HG03354 (cell line): Measurements from ENCODE around the gene FKBP4.
"Not testable (repeated sequence)": the region's sequence is repeated elsewhere in the genome, so short reads cannot be mapped to it uniquely, and the experiment has no call there.

Source experiments
- ATAC-seq: cut with Tn5 transposase; IDR thresholded peaks from one replicate; pipeline ENCODE4 v1.9.1; 2021; ENCODE audit warnings: mild to moderate bottlenecking; ENCODE audit not compliant: unreplicated experiment, poor library complexity, severe bottlenecking

Gene FKBP4, protein sequence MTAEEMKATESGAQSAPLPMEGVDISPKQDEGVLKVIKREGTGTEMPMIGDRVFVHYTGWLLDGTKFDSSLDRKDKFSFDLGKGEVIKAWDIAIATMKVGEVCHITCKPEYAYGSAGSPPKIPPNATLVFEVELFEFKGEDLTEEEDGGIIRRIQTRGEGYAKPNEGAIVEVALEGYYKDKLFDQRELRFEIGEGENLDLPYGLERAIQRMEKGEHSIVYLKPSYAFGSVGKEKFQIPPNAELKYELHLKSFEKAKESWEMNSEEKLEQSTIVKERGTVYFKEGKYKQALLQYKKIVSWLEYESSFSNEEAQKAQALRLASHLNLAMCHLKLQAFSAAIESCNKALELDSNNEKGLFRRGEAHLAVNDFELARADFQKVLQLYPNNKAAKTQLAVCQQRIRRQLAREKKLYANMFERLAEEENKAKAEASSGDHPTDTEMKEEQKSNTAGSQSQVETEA

DNA sequence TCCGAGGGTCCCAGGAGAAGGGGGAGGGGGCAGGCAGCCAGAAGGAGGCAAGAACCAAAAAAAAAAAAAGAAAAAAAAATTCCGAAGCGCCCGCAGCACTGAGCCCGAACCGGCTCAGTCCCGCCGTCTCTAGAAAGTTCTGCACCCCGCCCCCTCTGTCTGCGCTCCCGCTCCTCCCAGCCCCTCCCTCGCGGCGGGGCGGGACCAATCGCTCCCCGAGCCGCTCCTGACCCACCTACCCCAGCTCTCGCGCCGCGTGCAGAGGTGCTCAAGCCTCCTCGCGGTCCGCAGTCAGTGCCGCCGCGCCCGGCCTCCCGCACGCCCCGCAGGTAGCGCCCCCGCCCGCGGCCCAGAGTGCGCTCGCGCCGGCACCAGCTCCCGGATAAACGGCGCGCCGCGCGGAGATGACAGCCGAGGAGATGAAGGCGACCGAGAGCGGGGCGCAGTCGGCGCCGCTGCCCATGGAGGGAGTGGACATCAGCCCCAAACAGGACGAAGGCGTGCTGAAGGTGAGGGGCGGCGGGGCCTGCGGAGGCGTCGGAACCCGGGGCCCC is at the start of gene FKBP4:
TSS of gene FKBP4 (plus strand) at position 235 of the 554 bp plus-strand sequence. CDS start at position 405, 170 bp downstream.
- ATAC-seq: peak; percentile 81

DNA sequence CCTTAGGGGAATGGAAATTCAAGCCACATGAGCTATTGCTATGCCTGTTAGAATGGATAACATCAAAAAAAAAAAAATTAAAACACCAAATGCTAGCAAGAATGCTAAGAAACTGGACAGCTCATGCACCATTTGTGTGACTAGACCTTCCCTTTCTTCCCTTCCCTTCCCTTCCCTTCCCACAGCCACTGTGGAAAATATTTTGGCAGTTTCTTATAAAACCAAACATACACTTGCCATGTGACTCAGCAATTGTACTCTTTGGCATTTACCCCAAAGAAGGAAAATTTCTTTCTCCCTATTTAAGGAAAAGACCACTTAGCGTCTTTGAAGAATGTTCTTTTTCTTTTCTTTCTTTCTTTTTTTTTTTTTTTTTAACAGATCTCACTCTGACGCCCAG is 49.1 kb upstream of the FKBP4 start:
- no peak for ATAC-seq

DNA sequence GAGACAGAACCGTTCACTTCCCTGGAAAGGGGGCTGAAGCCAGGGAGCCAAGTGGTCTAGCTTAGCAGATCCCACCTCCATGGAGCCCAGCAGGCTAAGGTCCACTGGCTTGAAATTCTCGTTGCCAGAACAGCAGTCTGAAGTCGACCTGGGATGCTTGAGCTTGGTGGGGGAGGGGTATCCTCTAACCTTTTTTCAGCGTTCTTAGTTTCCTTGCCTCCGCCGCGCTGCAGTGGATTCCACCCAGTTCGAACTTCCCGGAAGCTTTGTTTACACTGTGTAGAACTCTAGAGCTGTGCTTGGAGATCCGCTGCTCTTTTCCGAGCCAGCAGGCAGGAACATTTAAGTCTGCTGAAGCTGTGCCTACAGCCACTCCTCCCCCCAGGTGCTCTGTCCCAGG is 45.2 kb upstream of the FKBP4 start:
- ATAC-seq: no peak

DNA sequence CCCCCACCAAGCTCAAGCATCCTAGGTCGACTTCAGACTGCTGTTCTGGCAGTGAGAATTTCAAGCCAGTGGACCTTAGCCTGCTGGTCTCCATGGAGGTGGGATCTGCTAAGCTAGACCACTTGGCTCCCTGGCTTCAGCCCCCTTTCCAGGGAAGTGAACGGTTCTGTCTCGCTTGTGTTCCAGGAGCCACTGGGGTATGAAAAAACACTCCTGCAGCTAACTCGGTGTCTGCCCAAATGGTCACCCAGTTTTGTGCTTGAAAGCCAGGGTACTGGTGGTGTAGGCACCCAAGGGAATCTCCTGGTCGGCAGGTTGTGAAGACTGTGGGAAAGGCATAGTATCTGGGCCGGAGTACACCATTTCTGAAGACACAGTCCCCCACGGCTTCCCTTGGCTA is 44.6 kb upstream of the FKBP4 start:
- ATAC-seq: no peak

DNA sequence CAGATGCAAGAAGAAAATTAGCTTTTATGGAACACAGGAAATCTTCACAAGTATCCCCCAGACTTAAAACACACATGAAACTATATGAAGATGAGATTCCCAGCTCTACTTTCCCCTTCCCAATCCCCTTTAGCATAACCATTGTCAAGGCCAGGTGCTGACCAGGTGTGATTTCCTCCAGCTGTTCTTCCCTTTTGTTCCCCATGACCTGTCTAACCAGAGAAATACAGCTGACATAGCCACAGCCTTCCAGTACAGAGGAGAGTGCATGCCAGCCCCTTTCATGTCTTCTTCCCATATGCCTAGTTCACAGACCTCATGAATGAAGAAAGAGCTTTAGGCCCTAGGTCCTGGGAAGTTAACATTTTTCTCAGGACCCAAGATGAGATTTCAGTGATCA is 43.5 kb upstream of the FKBP4 start:
- no peak for ATAC-seq

DNA sequence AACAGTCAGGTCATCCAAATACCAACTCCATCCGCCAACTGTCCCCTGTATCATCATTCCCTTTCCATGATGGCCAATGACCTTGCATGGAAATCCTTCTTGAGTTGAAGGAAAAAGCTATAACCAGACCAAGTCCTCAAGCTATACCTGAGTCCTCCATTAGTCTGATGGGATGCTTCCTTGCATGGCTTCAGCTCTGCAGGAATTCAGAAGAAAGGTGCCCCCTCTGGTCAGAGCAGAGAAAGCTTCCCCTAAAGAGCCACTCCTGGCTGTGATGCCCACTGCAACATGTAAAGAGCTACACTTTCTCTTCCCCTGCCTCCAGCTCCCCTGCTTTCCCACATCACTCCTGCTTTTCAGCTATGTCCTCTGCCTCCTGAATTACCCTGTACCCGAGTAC is 43.1 kb upstream of the FKBP4 start:
- ATAC-seq: no peak

DNA sequence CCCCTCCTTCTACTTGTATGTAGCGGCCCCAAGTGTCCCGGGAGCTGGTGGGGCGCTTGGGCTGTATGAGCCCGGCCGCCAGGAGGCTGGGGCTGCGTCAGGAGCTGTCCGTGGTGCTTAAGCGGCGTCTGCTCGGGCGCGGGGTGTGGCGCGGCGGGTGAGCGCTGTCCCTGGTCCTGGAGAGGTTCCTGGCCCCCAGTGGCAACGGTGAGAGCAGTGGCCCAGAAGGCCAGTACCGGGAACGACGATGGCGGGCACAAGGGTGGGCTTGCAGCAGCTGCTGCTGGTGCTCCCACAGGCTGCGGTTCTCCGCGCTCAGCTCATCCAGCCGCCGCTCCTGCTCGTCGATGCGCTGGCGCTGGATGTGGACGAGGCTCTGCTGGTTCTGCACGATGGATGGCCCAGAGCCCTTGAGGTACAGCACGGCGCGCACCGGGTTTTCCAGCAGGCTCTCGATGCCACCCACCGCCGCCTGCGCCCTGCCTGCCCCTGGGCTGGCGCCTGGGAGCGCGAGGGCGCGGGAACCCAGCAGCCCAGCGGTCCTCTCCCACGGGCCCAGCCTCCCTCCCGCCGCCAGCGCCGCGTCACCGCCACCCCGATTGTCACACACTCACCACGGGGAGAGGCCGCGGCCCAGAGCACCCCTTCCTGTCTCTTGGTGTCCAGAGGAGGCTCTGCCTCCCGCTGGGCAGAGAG is 41.9 kb upstream of the FKBP4 start:
- ATAC-seq: peak; percentile 58

DNA sequence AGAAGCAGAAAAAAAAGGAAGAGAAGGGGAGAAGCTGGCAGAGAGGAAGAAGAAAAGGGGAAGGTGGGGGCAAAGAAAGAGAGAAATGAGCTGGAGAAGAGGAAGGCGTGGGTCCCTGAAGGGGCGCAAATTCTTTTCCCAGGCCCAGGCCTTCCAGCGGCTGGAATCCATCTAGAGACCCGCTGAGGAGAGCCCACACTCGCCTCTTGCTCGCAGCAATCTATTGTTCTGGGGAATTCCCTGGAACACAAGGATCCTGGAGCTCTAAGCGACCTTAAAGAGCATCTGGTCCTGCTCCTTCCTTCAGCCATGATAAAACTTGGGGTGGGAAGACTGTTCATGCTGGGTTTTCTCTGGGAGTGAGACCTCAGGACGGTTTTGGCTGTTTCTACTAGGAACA is 41.2 kb upstream of the FKBP4 start:
- ATAC-seq: no peak

DNA sequence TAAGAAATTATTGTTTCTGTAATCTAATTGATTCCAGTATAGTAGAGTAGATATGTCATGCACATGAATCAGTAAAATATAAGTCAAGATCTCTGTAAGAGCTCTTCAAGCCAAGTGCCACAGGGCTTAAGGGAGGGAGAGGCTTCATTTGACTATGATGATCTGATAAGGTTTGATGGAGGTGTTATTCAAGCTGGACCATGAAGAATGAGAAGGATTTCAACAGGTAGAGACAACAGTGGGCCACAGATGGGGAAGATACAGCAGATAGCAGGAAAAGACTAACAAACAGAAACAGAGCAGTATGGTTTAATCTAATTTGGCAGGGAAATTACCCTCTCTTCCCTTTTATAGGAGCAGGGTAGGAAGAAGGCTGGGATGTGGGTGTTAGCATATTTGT is 40.6 kb upstream of the FKBP4 start:
- ATAC-seq: no peak

DNA sequence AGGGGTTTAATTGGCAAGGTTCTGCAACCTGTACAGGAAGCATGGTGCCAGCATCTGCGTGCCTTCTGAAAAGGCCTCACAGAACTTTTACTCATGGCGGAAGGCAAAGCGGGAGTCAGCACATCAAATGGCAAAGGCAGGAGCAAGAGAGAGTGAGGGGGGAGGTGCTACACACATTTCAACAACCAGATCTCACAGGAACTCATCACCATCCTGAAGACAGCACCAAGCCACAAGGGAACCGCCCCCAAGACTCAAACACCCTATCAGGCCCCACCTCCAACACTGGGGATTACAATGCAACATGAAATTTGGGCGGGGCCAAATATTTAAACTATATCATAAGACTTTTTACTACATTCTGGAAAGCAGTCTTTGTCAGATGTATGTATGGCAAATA is 38.0 kb upstream of the FKBP4 start:
- ATAC-seq: no peak

DNA sequence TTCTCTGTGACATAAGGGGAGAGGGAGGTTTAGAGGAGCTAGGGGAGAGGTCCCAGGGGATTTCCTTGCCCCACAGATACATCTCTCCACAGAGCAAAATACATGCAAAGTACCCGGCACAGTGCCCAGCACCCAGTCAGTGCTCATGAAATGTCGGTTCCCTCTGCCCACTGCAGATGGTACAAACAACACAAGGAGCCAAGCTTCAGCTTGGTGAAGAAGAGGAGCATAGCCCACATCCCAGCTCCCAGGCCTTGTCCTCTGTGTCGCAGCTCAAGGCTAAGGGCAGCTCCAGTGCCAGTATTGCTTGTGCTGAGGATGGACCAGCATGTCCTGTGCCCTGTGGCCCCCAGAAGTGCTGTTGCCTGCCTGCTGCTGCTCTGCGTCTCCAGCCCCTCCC is 35.0 kb upstream of the FKBP4 start:
- ATAC-seq: no peak

DNA sequence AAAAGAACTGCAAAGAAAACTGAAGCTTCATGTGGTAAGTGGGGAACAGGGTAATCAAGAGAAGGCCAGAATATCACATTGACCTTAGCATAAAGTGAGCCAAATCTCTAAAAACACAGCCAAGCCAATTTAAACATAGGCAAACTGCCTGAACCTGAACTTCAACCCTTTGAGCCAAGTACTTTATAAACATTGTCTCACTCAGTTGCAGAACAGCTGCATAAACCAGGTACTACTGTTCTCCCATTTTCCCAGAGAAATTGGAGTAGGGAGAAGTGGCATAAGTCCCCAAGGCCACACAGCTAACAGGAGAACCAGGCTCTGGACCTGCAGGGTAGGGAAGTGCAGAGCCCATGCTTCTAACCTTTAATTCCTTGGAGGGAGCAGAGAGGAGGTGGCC is 30.4 kb upstream of the FKBP4 start:
- no peak for ATAC-seq

DNA sequence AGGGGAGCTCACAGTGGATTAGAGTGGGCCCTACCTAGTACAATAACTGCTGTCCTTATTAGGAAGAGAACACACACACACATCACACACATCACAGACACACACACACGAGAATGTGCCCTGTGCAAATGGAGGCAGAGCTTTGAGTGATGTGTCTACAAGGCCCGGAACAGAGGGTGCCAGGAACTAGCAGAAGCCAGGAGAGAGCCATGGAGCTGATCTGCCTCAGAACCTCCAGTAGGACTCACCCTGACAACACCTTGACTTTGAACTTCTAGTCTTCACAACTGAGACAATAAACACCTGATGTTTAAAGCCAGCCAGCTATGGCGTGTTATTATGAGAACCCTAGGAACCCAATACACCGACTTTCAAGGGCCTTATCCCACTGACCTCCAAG is 29.7 kb upstream of the FKBP4 start:
- ATAC-seq: no peak

DNA sequence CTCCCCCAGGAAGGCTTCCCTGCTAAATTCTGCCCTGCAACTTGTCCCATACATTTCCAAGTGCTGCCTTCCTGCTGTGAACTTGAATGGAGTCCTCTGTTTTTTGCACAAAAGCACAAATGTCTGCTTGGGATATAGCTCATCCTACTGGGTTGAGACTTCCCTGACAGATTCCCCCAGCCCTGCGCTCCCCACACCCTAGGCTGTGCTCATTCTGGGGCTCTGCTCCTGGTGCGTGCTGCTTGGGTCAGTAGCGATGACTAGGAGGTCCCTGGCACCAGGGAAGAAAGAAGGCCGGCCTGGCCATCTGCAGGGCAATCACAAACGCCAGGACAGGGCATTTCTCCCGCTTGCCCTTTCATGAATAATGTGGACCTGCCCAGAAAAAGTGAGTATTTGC is 29.2 kb upstream of the FKBP4 start:
- ATAC-seq: no peak

DNA sequence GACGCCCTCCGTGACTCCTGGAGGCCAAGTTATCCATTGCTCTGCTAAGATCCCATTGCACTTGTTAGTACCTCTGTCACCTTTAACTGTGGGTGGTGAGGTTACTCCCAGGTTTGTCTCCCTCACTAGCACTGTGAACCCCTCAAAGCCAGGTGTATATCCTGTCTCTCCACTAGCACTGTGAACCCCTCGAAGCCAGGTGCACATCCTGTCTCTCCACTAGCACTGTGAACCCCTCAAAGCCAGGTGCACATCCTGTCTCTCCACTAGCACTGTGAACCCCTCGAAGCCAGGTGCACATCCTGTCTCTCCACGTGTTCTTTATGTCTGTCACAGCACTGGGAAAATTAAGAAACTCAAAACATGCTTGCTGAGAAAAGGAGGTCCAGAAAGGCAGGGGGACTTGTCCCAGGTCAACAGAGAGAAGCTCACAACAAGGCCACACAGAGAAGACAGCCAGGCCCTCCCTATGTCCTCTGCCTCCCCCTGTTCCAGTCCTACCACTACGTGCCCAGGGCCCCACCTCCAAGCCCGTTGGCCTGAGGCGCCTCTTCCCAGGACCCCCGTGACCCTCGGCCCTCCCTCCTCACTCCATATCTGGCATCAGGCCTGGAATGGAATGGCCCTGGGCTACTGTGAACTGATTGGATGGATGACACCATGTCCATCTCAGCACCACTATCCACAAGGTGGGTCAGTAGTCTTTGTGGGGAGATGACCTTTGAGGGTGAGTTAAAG is 26.4 kb upstream of the FKBP4 start:
- ATAC-seq: no peak

DNA sequence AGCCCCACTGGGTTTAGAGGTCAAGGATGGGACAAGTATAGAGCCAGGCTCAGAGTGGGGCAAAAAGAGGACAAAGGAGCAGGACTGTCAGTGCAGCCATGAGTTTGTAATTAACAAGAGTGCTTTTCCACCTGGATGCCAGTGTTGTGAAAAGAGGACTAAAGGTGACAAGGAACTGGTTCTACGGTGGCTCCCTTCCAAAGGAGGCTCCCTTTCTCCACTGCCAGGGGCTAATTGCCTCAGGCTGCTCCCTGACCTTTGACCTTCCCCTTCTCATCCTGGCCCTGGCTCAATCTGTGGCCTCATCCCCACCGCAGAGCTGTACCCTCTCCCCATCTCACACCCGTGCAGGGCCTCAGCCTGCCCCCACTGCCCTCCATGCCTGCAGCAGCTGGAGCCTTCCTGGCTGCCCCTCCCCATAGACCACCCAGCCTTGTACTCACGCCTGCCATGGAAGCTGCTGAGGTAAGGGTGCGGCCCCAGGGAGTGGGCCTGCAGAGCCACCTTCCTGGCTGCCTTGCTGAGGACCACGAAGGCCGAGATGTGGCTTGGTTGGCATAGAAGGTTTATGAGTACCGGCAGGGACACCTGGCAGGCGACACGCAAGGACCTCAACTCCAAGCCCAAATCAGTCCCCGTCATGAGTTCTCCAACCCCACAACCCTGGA is 24.8 kb upstream of the FKBP4 start:
- no peak for ATAC-seq

DNA sequence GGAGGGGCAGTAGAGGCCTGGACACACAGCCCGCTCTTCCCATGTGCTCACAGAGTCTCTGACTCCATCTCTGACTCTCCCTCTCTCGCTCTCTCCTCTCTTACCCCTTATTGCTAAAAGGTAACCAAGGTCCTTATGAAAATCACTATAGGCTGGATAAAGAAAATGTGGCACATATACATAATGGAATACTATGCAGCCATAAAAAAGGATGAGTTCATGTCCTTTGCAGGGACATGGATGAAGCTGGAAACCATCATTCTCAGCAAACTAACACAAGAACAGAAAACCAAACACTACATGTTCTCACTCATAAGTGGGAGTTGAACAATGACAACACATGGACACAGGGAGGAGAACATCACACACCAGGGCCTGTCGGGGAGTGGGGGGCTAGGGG is 24.2 kb upstream of the FKBP4 start:
- ATAC-seq: not testable (repeated sequence)

DNA sequence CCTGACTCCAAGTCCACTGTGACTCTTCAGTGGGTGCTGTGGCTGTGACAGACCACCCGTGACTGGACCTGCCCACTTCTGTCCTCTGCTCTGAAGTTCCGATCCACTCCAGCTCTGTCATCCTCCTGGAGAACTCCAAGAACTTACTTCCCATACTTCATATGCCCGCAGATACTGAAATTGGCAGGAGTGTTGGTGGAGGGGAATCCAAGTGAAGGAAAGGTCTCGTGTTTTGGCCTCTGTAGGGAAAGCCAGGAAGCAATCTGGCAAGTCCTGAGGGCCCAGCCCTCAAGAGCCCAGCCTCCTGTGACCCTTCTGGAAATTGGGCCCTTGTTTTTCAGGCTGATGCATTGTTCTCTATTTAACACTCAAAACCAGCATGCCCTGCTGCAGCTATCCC is 22.4 kb upstream of the FKBP4 start:
- ATAC-seq: no peak

DNA sequence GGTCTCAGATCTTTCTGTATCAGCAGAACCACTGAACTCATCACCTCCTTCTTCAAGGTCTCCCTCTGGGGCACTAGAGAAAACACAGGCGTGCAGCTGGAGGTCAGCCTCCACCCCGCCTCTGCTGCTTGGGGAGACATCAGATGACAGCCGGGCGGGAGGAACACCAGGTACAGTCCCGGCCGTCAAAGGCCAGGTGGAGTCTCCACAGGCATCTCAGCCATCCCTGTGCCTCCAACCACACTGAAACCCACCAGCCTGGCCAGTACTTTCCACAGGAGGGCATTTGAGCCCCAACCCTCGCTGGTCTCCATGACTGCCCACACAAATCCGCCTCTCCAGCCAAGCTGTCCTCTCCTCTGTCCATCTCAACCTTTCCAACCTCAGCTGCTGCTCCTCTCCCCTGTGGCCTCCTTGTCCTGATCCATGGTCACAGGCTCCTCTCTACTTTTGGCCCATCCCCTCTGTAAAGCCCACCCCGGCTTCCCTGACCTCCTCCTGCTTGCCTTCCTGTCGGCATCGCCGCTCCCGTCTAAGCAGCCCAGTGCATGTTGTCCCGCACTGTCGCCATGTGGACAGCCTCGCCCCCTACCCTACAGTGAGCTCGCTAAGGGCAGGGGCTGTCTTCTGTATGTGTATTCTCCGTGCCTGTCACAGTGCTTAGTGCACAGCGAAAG is 21.4 kb upstream of the FKBP4 start:
- no peak for ATAC-seq
